Measurements from ENCODE around the gene MYF6.

Gene MYF6

GRCh38 chr12:80700327-80700726 is 7.1 kb upstream of the MYF6 start:
- ATAC-seq = no peak

DNA sequence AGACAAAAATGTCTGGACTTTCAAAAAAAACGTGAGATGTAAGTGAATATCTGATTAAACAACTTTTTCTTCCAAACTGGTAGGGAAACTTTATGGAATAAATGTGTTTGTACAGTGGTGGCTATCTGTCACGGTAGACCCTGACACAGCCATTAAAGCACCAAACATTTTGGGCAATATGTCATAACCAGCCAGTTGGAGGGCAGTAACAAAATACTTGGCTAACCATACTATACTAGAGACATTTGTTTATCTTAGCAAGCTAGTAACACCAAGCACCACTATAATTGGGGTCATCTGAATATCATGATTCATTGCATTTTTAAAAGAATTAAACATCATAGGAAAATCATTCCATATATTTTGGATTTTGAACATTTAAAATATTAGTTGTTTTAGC is 6.0 kb upstream of the MYF6 start:
- TF ChIP-seq ZNF8 (CRISPR knock-in tag; IDR thresholded peaks at IDR 0.05) = no peak
- TF ChIP-seq RARB (CRISPR knock-in tag; IDR thresholded peaks at IDR 0.05) = no peak
- no peak for TF ChIP-seq OSR1 (CRISPR knock-in tag; IDR thresholded peaks at IDR 0.05)
- TF ChIP-seq ZNF70 (CRISPR knock-in tag; IDR thresholded peaks at IDR 0.05) = no peak
- TF ChIP-seq ZC3H10 (CRISPR knock-in tag; IDR thresholded peaks at IDR 0.05) = no peak
- no peak for TF ChIP-seq SNAI2 (CRISPR knock-in tag; IDR thresholded peaks at IDR 0.05)
- no peak for TF ChIP-seq PATZ1 (CRISPR knock-in tag; IDR thresholded peaks at IDR 0.05; ENCODE audit: borderline replicate concordance)
- TF ChIP-seq PPARA (CRISPR knock-in tag; IDR thresholded peaks at IDR 0.05; ENCODE audit: borderline replicate concordance) = no peak
- TF ChIP-seq POU6F1 (CRISPR knock-in tag; IDR thresholded peaks at IDR 0.05; ENCODE audit: borderline replicate concordance, low read depth) = no peak
- ATAC-seq = no peak

More at GRCh38 chr12:80700327-80700726, 7.1 kb upstream of the MYF6 start:
- TF ChIP-seq TSHZ2 (CRISPR knock-in tag; IDR thresholded peaks at IDR 0.05) (no peak), ZFP30 (CRISPR knock-in tag; IDR thresholded peaks at IDR 0.05) (no peak), PPARA (CRISPR knock-in tag; IDR thresholded peaks at IDR 0.05; ENCODE audit: borderline replicate concordance) (no peak), CSDC2 (CRISPR knock-in tag; IDR thresholded peaks at IDR 0.05) (no peak), PATZ1 (CRISPR knock-in tag; IDR thresholded peaks at IDR 0.05; ENCODE audit: borderline replicate concordance) (no peak), GLIS3 (CRISPR knock-in tag; IDR thresholded peaks at IDR 0.05) (no peak), CSRNP3 (CRISPR knock-in tag; IDR thresholded peaks at IDR 0.05) (no peak), ZNF565 (CRISPR knock-in tag; conservative IDR thresholded peaks at IDR 0.05; ENCODE audit: low read depth) (no peak), OSR1 (CRISPR knock-in tag; IDR thresholded peaks at IDR 0.05) (no peak), ZNF70 (CRISPR knock-in tag; IDR thresholded peaks at IDR 0.05) (no peak), BACH2 (CRISPR knock-in tag; IDR thresholded peaks at IDR 0.05; ENCODE audit: borderline replicate concordance) (no peak), TCF4 (CRISPR knock-in tag; IDR thresholded peaks at IDR 0.05; ENCODE audit: borderline replicate concordance) (no peak), ESRRG (CRISPR knock-in tag; IDR thresholded peaks at IDR 0.05) (no peak), RARB (CRISPR knock-in tag; IDR thresholded peaks at IDR 0.05) (no peak), SNAI2 (CRISPR knock-in tag; IDR thresholded peaks at IDR 0.05) (no peak), ZNF8 (CRISPR knock-in tag; IDR thresholded peaks at IDR 0.05) (no peak)
- TF ChIP-seq, protein P1, sequence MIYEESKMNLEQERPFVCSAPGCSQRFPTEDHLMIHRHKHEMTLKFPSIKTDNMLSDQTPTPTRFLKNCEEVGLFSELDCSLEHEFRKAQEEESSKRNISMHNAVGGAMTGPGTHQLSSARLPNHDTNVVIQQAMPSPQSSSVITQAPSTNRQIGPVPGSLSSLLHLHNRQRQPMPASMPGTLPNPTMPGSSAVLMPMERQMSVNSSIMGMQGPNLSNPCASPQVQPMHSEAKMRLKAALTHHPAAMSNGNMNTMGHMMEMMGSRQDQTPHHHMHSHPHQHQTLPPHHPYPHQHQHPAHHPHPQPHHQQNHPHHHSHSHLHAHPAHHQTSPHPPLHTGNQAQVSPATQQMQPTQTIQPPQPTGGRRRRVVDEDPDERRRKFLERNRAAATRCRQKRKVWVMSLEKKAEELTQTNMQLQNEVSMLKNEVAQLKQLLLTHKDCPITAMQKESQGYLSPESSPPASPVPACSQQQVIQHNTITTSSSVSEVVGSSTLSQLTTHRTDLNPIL (CRISPR knock-in tag; IDR thresholded peaks at IDR 0.05; ENCODE audit: low read depth) = no peak
